Measurements from ENCODE around the gene PTGDR2. TPM values are rescaled to one million over a fixed set of nuclear protein-coding genes. Genes with fewer than 3 reads are reported as not detected.

PTGDR2 gene
- total RNA-seq, 1 donor from 2014 or later, result 0.25 TPM

DNA sequence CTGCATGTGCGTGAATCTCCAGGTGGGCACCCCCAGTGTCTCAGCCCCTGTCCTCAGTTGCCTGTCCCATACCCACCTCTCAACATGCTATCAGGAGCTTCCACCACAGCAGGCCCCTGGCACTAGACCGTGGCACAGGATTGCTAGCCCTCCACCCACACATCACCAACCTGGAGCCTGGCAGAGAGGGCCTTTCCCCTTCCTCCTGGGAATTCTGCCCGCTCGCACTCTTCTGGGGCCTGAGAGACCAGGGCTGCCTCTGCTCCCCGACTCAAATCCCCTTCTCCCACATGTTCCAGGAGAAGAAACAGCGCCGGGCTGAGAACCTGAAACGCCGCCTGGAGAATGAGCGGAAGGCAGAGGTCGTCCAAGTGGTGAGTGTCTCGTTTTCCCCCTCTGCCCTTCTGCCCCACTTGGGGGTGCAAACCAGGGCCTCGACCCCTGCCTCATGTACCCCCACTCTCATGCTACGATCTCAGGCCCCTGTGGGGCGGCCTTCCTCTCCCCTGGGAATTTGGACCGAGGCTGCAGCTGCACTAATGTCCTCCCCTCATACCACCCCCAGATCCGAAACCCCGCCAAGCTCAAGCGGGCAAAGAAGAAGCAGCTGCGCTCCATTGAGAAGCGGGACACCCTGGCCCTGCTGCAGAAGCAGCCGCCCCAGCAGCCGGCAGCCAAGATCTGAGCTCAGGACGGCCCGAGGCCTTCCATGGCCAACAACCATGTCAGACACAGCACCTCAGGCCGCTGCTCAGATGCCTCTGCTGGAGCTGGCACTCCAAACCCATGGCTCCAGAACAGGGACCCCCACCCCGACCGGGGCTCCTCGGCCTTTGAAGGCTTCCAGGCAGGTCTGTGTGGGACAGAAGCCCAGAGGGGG, 5.9 kb downstream of the PTGDR2 start:
- intact Hi-C loops (cut with DNase I), result no loop called here
- H3K36me3 ChIP-seq, result peaks cover 0 to 38% of the 10 kb centered on the region in 2 donors

GRCh38 chr11:60848714-60849151, 7.0 kb downstream of the PTGDR2 start:
- TF ChIP-seq, protein P1, sequence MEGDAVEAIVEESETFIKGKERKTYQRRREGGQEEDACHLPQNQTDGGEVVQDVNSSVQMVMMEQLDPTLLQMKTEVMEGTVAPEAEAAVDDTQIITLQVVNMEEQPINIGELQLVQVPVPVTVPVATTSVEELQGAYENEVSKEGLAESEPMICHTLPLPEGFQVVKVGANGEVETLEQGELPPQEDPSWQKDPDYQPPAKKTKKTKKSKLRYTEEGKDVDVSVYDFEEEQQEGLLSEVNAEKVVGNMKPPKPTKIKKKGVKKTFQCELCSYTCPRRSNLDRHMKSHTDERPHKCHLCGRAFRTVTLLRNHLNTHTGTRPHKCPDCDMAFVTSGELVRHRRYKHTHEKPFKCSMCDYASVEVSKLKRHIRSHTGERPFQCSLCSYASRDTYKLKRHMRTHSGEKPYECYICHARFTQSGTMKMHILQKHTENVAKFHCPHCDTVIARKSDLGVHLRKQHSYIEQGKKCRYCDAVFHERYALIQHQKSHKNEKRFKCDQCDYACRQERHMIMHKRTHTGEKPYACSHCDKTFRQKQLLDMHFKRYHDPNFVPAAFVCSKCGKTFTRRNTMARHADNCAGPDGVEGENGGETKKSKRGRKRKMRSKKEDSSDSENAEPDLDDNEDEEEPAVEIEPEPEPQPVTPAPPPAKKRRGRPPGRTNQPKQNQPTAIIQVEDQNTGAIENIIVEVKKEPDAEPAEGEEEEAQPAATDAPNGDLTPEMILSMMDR (IDR thresholded peaks at IDR 0.05), result no peak
- no peak for TF ChIP-seq POLR2AphosphoS5 (IDR thresholded peaks at IDR 0.05; ENCODE audit: insufficient read depth in 1 of 2, low read depth in 1 of 2)
- intact Hi-C loops (cut with DNase I), result no loop called here
- Histone ChIP-seq H3K27ac (no peak overlapping the region), H3K9me3 (no peaks in the 10 kb centered on the region), H3K4me1 (peaks cover 13% of the 10 kb centered on the region), H3K4me3 (no peak overlapping the region), H3K27me3 (no peaks in the 10 kb centered on the region), H3K36me3 (peaks cover 0 to 38% of the 10 kb centered on the region in 2 donors)
- DNase-seq (ENCODE audit: extremely low spot score in 2 of 2), result no peak

More for the DNA sequence above, 5.9 kb downstream of the PTGDR2 start:
- Histone ChIP-seq H3K4me1 (peaks cover 1% of the 10 kb centered on the region), H3K27me3 (no peaks in the 10 kb centered on the region), H3K4me3 (no peak overlapping the region), H3K9me3 (no peaks in the 10 kb centered on the region), H3K27ac (no peak overlapping the region)
- no peak for TF ChIP-seq POLR2AphosphoS5 (IDR thresholded peaks at IDR 0.05; ENCODE audit: insufficient read depth in 1 of 2, low read depth in 1 of 2)
- TF ChIP-seq, protein P1 (IDR thresholded peaks at IDR 0.05), result no peak
- TF ChIP-seq POLR2A (IDR thresholded peaks at IDR 0.05), result no peak
- DNase-seq (ENCODE audit: extremely low spot score in 2 of 2), result no peak

- intact Hi-C loops (cut with DNase I), result no loop called here
- no peak overlapping the region for H3K27ac ChIP-seq
- H3K9me3 ChIP-seq, result no peaks in the 10 kb centered on the region
- TF ChIP-seq, protein P1 (IDR thresholded peaks at IDR 0.05), result no peak
- no peak for TF ChIP-seq POLR2AphosphoS5 (IDR thresholded peaks at IDR 0.05; ENCODE audit: insufficient read depth in 1 of 2, low read depth in 1 of 2)
- TF ChIP-seq POLR2A (IDR thresholded peaks at IDR 0.05), result no peak
- H3K27me3 ChIP-seq, result no peaks in the 10 kb centered on the region
- H3K4me1 ChIP-seq, result peaks cover 20% of the 10 kb centered on the region
- H3K4me3 ChIP-seq, result no peak overlapping the region
- DNase-seq (ENCODE audit: extremely low spot score in 2 of 2), result no peak
- H3K36me3 ChIP-seq, result peaks cover 0 to 38% of the 10 kb centered on the region in 2 donors
Measured at GRCh38 chr11:60847896-60848295, 7.9 kb downstream of the PTGDR2 start.

DNA sequence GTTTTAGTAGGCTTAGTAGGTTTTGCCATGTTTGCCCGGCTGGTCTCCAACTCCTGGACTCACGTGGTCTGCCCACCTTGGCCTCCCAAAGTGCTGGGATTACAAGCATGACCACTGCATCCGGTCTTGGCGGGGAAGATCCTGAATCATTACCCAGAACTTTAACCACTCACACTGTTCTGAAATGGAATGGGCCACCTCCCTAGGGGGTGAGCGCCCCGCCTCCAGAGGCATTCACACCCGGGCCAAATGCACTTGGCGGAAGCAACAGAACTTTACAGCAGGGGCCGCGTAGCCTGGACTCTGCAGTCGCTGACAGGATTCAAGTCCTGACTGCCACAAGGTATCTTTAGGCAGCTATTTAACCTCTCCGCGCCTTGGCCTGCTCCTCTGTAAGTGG, 8.5 kb downstream of the PTGDR2 start:
- H3K4me3 ChIP-seq, result no peak overlapping the region
- H3K27ac ChIP-seq, result no peak overlapping the region
- DNase-seq (ENCODE audit: extremely low spot score in 2 of 2), result no peak
- H3K27me3 ChIP-seq, result no peaks in the 10 kb centered on the region
- peaks cover 0 to 38% of the 10 kb centered on the region in 2 donors for H3K36me3 ChIP-seq
- intact Hi-C loops (cut with DNase I), result no loop called here
- TF ChIP-seq, protein P1 (IDR thresholded peaks at IDR 0.05), result no peak
- TF ChIP-seq POLR2AphosphoS5 (IDR thresholded peaks at IDR 0.05; ENCODE audit: insufficient read depth in 1 of 2, low read depth in 1 of 2) (no peak), POLR2A (IDR thresholded peaks at IDR 0.05) (no peak)
- H3K9me3 ChIP-seq, result no peaks in the 10 kb centered on the region
- H3K4me1 ChIP-seq, result peaks cover 26% of the 10 kb centered on the region

- intact Hi-C loops (cut with DNase I), result no loop called here
- no peak for DNase-seq (ENCODE audit: extremely low spot score in 2 of 2)
- TF ChIP-seq POLR2A (IDR thresholded peaks at IDR 0.05), result no peak
- no peak for TF ChIP-seq POLR2AphosphoS5 (IDR thresholded peaks at IDR 0.05; ENCODE audit: insufficient read depth in 1 of 2, low read depth in 1 of 2)
- TF ChIP-seq, protein P1 (IDR thresholded peaks at IDR 0.05), result no peak
- Histone ChIP-seq H3K4me1 (peaks cover 38% of the 10 kb centered on the region), H3K36me3 (peaks cover 0 to 28% of the 10 kb centered on the region in 2 donors), H3K4me3 (no peak overlapping the region), H3K27ac (no peak overlapping the region), H3K9me3 (no peaks in the 10 kb centered on the region), H3K27me3 (no peaks in the 10 kb centered on the region)
Measured at GRCh38 chr11:60845338-60845737, 10.4 kb downstream of the PTGDR2 start.

Measured in vagina (tissue), 2 donors.